Spleen (tissue), 11 donors: ENCODE measurements around the gene PLP1. TPM values are rescaled to one million over a fixed set of nuclear protein-coding genes. Genes with fewer than 3 reads are reported as not detected.

ENCODE experiments used
- DNase-seq: peaks from one replicate; pipeline ENCODE4 v3.0.0-alpha.2; 2020
- H3K27ac ChIP-seq, 8 donors: fragments of 200-600 bp; sonication (generic) in 7 of 8; 1 replicate in 4 of 8; 2 replicates in 4 of 8; pipeline versions ENCODE4 v1.5.0 to v1.8.0; 2016 to 2021; ENCODE audit warnings: inconsistent platforms in 4 of 8, mild to moderate bottlenecking in 4 of 8, moderate library complexity in 1 of 8
- H3K27me3 ChIP-seq, 7 donors: fragments of 200-600 bp; sonication (generic) in 6 of 7; replicated peaks in 1 of 7; 1 replicate in 4 of 7; 2 replicates in 3 of 7; pipeline versions ENCODE4 v1.5.0 to v1.8.0; 2016 to 2021; ENCODE audit warnings: inconsistent platforms in 3 of 7, mild to moderate bottlenecking in 1 of 7
- H3K36me3 ChIP-seq, 6 donors: fragments of 200-600 bp; sonication (generic) in 5 of 6; 1 replicate in 4 of 6; 2 replicates in 2 of 6; pipeline versions ENCODE4 v1.5.0 to v1.8.0; 2016 to 2021; ENCODE audit warnings: inconsistent platforms in 2 of 6
- H3K4me1 ChIP-seq, 6 donors: fragments of 200-600 bp; sonication (generic) in 5 of 6; 1 replicate in 3 of 6; 2 replicates in 3 of 6; pipeline versions ENCODE4 v1.5.0 to v1.8.0; 2016 to 2021; ENCODE audit warnings: inconsistent platforms in 3 of 6
- H3K4me3 ChIP-seq, 8 donors: fragments of 200-600 bp; sonication (generic) in 7 of 8; 1 replicate in 4 of 8; 2 replicates in 4 of 8; pipeline versions ENCODE4 v1.5.0 to v1.8.0; 2016 to 2021; ENCODE audit warnings: inconsistent platforms in 4 of 8, mild to moderate bottlenecking in 4 of 8, moderate library complexity in 2 of 8
- H3K9me3 ChIP-seq, 8 donors: fragments of 200-600 bp; sonication (generic) in 7 of 8; 1 replicate in 4 of 8; 2 replicates in 4 of 8; pipeline versions ENCODE4 v1.5.0 to v1.8.0; 2016 to 2021; ENCODE audit warnings: inconsistent platforms in 4 of 8
- POLR2A ChIP-seq, 3 donors: fragments of 450-650 bp; IDR thresholded peaks; one replicate each; pipeline ENCODE4 v1.5.1; 2017; ENCODE audit warnings: antibody characterized with exemption in 3 of 3, mild to moderate bottlenecking in 1 of 3
- POLR2AphosphoS5 ChIP-seq, 3 donors: sonication (generic); formaldehyde crosslinking; IDR thresholded peaks; one replicate each; pipeline ENCODE4 v1.5.1; 2017; ENCODE audit warnings: antibody characterized with exemption in 3 of 3
- WGBS, 5 donors: extraction: QIAGEN DNeasy Blood & Tissue Kit in 3 of 5; methylation state at CpG; one replicate each; pipeline versions ENCODE4 v1.1.5 to v1.1.7; 2013 to 2018; 5-methylcytosine and 5-hydroxymethylcytosine counted together
- intact Hi-C: fragments of 100-400 bp; cut with DNase I; formaldehyde crosslinking; loops from one replicate; pipeline ENCODE4 v1.15.0; 2023; ENCODE audit warnings: low total_unique reads
- polyA plus RNA-seq, 3 donors: library from polyadenylated mRNA; stranded (reverse); fragments of 200-250 nt; gene quantifications; one replicate each; pipeline ENCODE4 v1.2.1, GENCODE V29; 2013
- total RNA-seq, 7 donors: library from RNA; depleted of rRNA in 3 of 7; stranded (reverse); fragments of >200 nt in 3 of 7; fragmentation: NEBNext Ultra II Directional in 4 of 7; extraction: Animal tissue kit (Norgen Biotek cat#: 25700) in 4 of 7; gene quantifications; one replicate each; pipeline versions ENCODE4 v1.1.0 to v1.2.1, GENCODE V29; 2016 to 2021
- TF ChIP-seq, protein P1 (sequence below), 11 experiments: fragments of 200-600 bp in 7 of 11; fragments of 450-650 bp in 4 of 11; sonication (generic) in 4 of 11; IDR thresholded peaks in 8 of 11; conservative IDR thresholded peaks in 3 of 11; 1 replicate in 7 of 11; 2 replicates in 4 of 11; pipeline versions ENCODE4 v1.4.0 to v1.8.0; 2016 to 2021; ENCODE audit warnings: antibody characterized with exemption in 11 of 11, inconsistent platforms in 4 of 11, mild to moderate bottlenecking in 1 of 11
- donor health status: healthy with polysubstance abuse.
- donor health status: DM: no; HTN: no; CAD: no; lungs with moderate emphysema.
- donor health status: DM: no; HTN: no; CAD: no.
- donor health status: Bipolar disorder and iron deficiency.
- donor health status: healthy.
- donor health status: DM: no; HTN: no; CAD: no.
- donor health status: DM: yes; HTN: yes; CAD: no.

PLP1 gene
- total and polyA plus RNA-seq, 10 donors, result 0.17 to 20.6 (median 0.39) TPM; not detected in 5

- H3K36me3 ChIP-seq, result no peaks in the 10 kb centered on the region
- no peaks in the 10 kb centered on the region for H3K4me1 ChIP-seq
- no peak for DNase-seq
- no peak overlapping the region for H3K4me3 ChIP-seq
- intact Hi-C loops, result no loop called here
- no peak overlapping the region for H3K27ac ChIP-seq
- TF ChIP-seq, protein P1, sequence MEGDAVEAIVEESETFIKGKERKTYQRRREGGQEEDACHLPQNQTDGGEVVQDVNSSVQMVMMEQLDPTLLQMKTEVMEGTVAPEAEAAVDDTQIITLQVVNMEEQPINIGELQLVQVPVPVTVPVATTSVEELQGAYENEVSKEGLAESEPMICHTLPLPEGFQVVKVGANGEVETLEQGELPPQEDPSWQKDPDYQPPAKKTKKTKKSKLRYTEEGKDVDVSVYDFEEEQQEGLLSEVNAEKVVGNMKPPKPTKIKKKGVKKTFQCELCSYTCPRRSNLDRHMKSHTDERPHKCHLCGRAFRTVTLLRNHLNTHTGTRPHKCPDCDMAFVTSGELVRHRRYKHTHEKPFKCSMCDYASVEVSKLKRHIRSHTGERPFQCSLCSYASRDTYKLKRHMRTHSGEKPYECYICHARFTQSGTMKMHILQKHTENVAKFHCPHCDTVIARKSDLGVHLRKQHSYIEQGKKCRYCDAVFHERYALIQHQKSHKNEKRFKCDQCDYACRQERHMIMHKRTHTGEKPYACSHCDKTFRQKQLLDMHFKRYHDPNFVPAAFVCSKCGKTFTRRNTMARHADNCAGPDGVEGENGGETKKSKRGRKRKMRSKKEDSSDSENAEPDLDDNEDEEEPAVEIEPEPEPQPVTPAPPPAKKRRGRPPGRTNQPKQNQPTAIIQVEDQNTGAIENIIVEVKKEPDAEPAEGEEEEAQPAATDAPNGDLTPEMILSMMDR (IDR thresholded peaks at IDR 0.05 in 8 of 11, conservative IDR thresholded peaks at IDR 0.05 in 3 of 11), result no peak
- no peak for TF ChIP-seq POLR2AphosphoS5 (IDR thresholded peaks at IDR 0.05)
- TF ChIP-seq POLR2A (IDR thresholded peaks at IDR 0.05), result no peak
- 77 to 96% (median 82%) methylated on average over 2 of the region's 2 CpGs for WGBS, 5 donors
- H3K9me3 ChIP-seq, result no peaks in the 10 kb centered on the region
- H3K27me3 ChIP-seq, result no peaks in the 10 kb centered on the region
Observed at GRCh38 chrX:103783971-103784370, 7.3 kb downstream of the PLP1 start.

GRCh38 chrX:103789004-103789403, 12.4 kb downstream of the PLP1 start:
- Histone ChIP-seq H3K9me3 (no peaks in the 10 kb centered on the region), H3K4me3 (no peak overlapping the region), H3K36me3 (no peaks in the 10 kb centered on the region), H3K27me3 (no peaks in the 10 kb centered on the region), H3K27ac (peak overlapping the region in 1 of 8 donors; percentile 34), H3K4me1 (no peaks in the 10 kb centered on the region)
- intact Hi-C loops, result no loop called here
- no peak for DNase-seq
- TF ChIP-seq POLR2AphosphoS5 (IDR thresholded peaks at IDR 0.05), result no peak
- TF ChIP-seq, protein P1 (IDR thresholded peaks at IDR 0.05 in 8 of 11, conservative IDR thresholded peaks at IDR 0.05 in 3 of 11), result no peak
- no peak for TF ChIP-seq POLR2A (IDR thresholded peaks at IDR 0.05)

GRCh38 chrX:103791228-103791627, 14.6 kb downstream of the PLP1 start:
- H3K4me3 ChIP-seq, result no peak overlapping the region
- H3K27ac ChIP-seq, result no peak overlapping the region
- no peaks in the 10 kb centered on the region for H3K36me3 ChIP-seq
- H3K9me3 ChIP-seq, result no peaks in the 10 kb centered on the region
- H3K4me1 ChIP-seq, result no peaks in the 10 kb centered on the region
- no peaks in the 10 kb centered on the region for H3K27me3 ChIP-seq
- TF ChIP-seq POLR2AphosphoS5 (IDR thresholded peaks at IDR 0.05) (no peak), POLR2A (IDR thresholded peaks at IDR 0.05) (no peak)
- TF ChIP-seq, protein P1 (IDR thresholded peaks at IDR 0.05 in 8 of 11, conservative IDR thresholded peaks at IDR 0.05 in 3 of 11), result no peak
- no peak for DNase-seq
- 68 to 94% (median 89%) methylated on average over 4 of the region's 4 CpGs for WGBS, 5 donors
- intact Hi-C loops, result no loop called here

- WGBS, 5 donors, result 67 to 94% (median 74%) methylated on average over 2 of the region's 2 CpGs
Observed at GRCh38 chrX:103791826-103792485, 15.3 kb downstream of the PLP1 start.

More at GRCh38 chrX:103791826-103792485, 15.3 kb downstream of the PLP1 start:
- no peak for DNase-seq
- H3K4me1 ChIP-seq, result no peaks in the 10 kb centered on the region
- H3K9me3 ChIP-seq, result no peaks in the 10 kb centered on the region
- no peak overlapping the region for H3K4me3 ChIP-seq
- H3K27me3 ChIP-seq, result no peaks in the 10 kb centered on the region
- intact Hi-C loops, result no loop called here
- no peaks in the 10 kb centered on the region for H3K36me3 ChIP-seq
- no peak for TF ChIP-seq POLR2AphosphoS5 (IDR thresholded peaks at IDR 0.05)
- TF ChIP-seq, protein P1 (IDR thresholded peaks at IDR 0.05 in 8 of 11, conservative IDR thresholded peaks at IDR 0.05 in 3 of 11), result no peak
- no peak for TF ChIP-seq POLR2A (IDR thresholded peaks at IDR 0.05)
- H3K27ac ChIP-seq, result no peak overlapping the region
